Stimulated activated naive CD8-positive, alpha-beta T cell treated with anti-CD3 and anti-CD28 coated beads, Interleukin-15, amount 100 ng/mL, for 72 hours (primary cell): ENCODE measurements around the gene NFATC3.
A peak's percentile ranks its signal among the peaks of the same experiment; 100 is the strongest.

ENCODE experiments used
- ATAC-seq: fragments of 150-1000 bp; cut with Tn5 transposase; 2 replicates; pipeline ENCODE4 v1.10.0; 2021; ENCODE audit warnings: mild to moderate bottlenecking, moderate library complexity
- DNase-seq, 2 donors: peaks; one replicate each; pipeline ENCODE4 v3.0.0; 2021 to 2022
- H3K27ac Mint-ChIP-seq, 2 donors: one replicate each; pipeline ENCODE4 v1.8.0; 2022; ENCODE audit warnings: mild to moderate bottlenecking in 2 of 2, mixed read lengths in 2 of 2, moderate library complexity in 2 of 2
- H3K27me3 Mint-ChIP-seq: one replicate; pipeline ENCODE4 v1.8.0; 2022; ENCODE audit warnings: mixed read lengths
- H3K4me1 Mint-ChIP-seq: one replicate; pipeline ENCODE4 v1.8.0; 2022; ENCODE audit warnings: mild to moderate bottlenecking, mixed read lengths
- H3K4me3 Mint-ChIP-seq, 2 donors: one replicate each; pipeline ENCODE4 v1.8.0; 2022; ENCODE audit warnings: mild to moderate bottlenecking in 2 of 2, mixed read lengths in 2 of 2, moderate library complexity in 1 of 2
- H3K9me3 Mint-ChIP-seq, 2 donors: one replicate each; pipeline ENCODE4 v1.8.0; 2022; ENCODE audit warnings: mixed read lengths in 2 of 2

Gene NFATC3

DNA sequence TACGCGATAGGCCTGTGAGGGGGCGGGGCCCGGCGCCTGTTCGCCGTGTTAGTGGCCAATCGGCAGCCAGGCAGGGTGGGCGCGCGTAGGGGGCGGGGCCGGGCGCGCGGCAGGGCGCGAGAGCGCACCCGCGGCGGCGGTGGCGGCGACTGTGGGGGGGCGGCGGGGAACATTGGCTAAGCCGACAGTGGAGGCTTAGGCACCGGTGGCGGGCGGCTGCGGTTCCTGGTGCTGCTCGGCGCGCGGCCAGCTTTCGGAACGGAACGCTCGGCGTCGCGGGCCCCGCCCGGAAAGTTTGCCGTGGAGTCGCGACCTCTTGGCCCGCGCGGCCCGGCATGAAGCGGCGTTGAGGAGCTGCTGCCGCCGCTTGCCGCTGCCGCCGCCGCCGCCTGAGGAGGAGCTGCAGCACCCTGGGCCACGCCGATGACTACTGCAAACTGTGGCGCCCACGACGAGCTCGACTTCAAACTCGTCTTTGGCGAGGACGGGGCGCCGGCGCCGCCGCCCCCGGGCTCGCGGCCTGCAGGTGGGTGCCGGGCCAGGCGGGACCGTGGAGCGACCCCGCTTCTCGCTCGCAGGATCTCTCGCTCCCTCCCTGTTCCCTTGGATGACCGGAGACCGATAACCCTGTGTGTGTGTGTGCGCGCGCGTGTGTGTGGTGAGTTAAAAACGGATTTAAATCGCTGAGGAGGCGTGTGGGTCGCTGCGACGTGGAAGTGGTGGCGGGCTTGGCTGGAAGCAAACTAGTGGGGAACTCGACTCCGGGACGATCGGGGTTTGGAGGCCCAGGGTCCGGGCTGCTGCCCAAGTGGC lies at the start of gene NFATC3:
Gene NFATC3 (plus strand): TSS at position 112 of the 813 bp plus-strand sequence. CDS start 312 bp downstream, at position 424.
- Mint-ChIP-seq H3K4me1 (peaks cover 62% of the 10 kb centered on the region), H3K4me3 (peak within 1 kb of the TSS; percentile 89 to 90), H3K9me3 (no peaks in the 10 kb centered on the region), H3K27me3 (no peaks in the 10 kb centered on the region), H3K27ac (peak within 1 kb of the TSS; percentile 96)
- ATAC-seq (peak; percentile 75), DNase-seq (peak; percentile 98)

DNA sequence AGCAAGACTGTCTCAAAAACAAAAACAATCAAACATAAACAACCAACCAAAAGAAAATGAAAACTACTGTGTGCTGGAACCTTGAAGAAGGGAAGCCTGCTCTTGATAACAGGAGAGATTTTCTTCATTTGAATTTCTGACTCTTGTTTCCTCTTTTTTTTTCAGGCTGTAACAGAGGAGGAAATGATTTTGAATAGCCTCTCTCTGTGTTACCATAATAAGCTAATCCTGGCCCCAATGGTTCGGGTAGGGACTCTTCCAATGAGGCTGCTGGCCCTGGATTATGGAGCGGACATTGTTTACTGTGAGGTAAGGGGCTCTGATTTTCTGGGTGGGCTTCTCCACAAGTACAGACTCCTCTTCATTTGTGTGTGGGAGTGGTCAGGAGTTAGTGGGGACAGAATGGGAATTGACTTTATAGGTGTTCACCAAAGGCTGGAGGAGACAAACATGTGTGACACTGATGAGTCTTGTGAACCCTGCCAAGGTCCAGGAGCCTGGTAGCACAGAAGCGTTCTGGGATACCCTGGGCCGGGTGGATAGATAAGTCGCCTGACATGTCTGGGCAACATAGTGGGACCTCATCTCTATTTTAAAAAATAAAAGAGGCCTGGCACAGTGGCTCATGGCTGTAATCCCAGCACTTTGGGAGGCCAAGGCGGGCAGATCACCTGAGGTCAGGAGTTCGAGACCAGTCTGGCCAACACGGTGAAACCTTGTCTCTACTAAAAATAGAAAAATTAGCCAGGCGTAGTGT lies 47.2 kb upstream of the NFATC3 start:
- no peaks in the 10 kb centered on the region for H3K27me3 Mint-ChIP-seq
- ATAC-seq (no peak), DNase-seq (no peak)
- H3K4me3 Mint-ChIP-seq = no peak overlapping the region
- H3K4me1 Mint-ChIP-seq = peaks cover 19% of the 10 kb centered on the region
- no peaks in the 10 kb centered on the region for H3K9me3 Mint-ChIP-seq
- peak overlapping the region in 1 of 2 donors; percentile 24 for H3K27ac Mint-ChIP-seq

DNA sequence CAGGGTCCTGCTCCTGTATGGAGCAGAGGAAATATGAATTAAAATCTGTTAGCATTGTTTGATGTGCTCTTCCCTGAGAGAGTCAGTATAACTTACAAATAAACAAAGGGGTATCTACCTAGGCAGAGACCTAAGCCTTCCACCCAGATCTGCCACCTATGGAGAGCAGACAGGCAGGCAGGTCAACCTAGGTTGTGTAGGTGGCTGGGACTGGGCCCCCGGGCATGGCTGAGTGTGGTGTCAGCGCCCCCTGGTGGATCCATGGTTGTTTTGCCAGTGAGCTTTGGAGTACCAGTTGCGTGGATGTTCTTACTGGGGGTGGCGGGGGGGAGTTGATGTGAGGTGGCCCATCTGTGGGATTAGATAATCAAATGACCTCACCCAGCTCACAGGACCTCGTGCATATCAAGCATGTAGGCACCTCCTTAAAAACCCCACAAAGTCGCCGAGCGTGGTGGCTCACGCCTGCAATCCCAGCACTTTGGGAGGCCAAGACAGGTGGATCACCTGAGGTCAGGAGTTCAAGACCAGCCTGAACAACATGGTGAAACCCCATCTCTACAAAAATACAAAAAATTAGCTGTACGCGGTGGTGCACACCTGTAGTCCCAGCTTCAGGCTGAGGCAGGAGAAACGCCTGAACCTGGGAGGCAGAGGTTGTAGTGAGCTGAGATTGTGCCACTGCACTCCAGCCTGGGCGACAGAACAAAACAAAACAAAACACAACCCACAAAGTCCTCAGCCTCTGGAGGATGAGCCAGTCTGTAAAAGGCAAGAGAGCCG lies 44.5 kb upstream of the NFATC3 start:
- DNase-seq (peak; percentile 88 to 91), ATAC-seq (peak; percentile 100)
- no peaks in the 10 kb centered on the region for H3K27me3 Mint-ChIP-seq
- no peak overlapping the region for H3K4me3 Mint-ChIP-seq
- H3K9me3 Mint-ChIP-seq = no peaks in the 10 kb centered on the region
- H3K27ac Mint-ChIP-seq = no peak overlapping the region
- H3K4me1 Mint-ChIP-seq = peaks cover 19% of the 10 kb centered on the region

GRCh38 chr16:68041783-68042182 lies 43.4 kb upstream of the NFATC3 start:
- no peak overlapping the region for H3K4me3 Mint-ChIP-seq
- no peaks in the 10 kb centered on the region for H3K27me3 Mint-ChIP-seq
- H3K27ac Mint-ChIP-seq = no peak overlapping the region
- no peak for DNase-seq
- H3K4me1 Mint-ChIP-seq = peaks cover 15% of the 10 kb centered on the region
- no peaks in the 10 kb centered on the region for H3K9me3 Mint-ChIP-seq
- no peak for ATAC-seq

DNA sequence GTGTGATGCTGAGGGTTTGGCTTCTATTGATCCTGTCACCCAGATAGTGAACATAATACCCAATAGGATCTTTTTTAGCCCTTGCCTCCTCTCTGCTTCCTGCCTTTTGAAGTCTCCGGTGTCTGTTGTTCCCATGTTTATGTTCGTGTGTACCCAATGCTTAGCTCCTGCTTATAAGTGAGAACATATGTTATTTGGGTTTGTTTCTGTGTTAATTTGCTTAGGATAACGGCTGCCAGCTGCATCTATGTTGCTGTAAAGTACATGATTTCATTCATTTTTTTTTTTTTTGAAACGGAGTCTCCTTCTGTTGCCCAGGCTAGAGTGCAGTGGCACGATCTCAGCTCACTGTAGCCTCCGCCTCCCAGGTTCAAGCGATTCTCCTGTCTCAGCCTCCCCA lies 39.1 kb upstream of the NFATC3 start:
- no peaks in the 10 kb centered on the region for H3K4me1 Mint-ChIP-seq
- ATAC-seq (no peak), DNase-seq (no peak)
- no peaks in the 10 kb centered on the region for H3K27me3 Mint-ChIP-seq
- no peaks in the 10 kb centered on the region for H3K9me3 Mint-ChIP-seq
- H3K4me3 Mint-ChIP-seq = no peak overlapping the region
- H3K27ac Mint-ChIP-seq = peak overlapping the region in 1 of 2 donors; percentile 29

GRCh38 chr16:68047987-68048386 lies 37.2 kb upstream of the NFATC3 start:
- no peak overlapping the region for H3K27ac Mint-ChIP-seq
- no peaks in the 10 kb centered on the region for H3K4me1 Mint-ChIP-seq

GRCh38 chr16:68049449-68049848 lies 35.7 kb upstream of the NFATC3 start:
- ATAC-seq (no peak), DNase-seq (no peak)
- H3K27ac Mint-ChIP-seq = no peak overlapping the region
- H3K27me3 Mint-ChIP-seq = no peaks in the 10 kb centered on the region
- H3K4me1 Mint-ChIP-seq = no peaks in the 10 kb centered on the region
- H3K4me3 Mint-ChIP-seq = no peak overlapping the region
- H3K9me3 Mint-ChIP-seq = no peaks in the 10 kb centered on the region

More at GRCh38 chr16:68047987-68048386, 37.2 kb upstream of the NFATC3 start:
- no peak for ATAC-seq
- no peak for DNase-seq
- H3K4me3 Mint-ChIP-seq = no peak overlapping the region
- H3K9me3 Mint-ChIP-seq = no peaks in the 10 kb centered on the region
- no peaks in the 10 kb centered on the region for H3K27me3 Mint-ChIP-seq

DNA sequence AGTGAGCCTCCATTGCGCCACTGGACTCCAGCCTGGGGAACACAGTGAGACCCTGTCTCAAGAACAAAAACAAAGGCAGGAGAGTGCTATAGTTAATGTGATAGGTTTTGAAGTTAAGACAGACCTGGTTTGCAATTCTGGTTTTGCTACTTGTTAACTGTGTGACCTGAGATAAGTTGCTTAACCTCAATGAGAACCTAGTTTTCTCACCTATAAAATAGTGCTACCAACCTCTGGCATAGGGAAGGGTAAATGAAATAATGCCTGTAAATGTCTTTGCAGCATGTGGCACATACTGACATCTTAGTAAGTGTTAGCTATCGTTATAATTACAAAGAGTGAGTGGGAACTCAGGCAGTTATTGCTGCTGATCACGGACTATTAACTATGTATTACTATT lies 29.8 kb upstream of the NFATC3 start:
- Mint-ChIP-seq H3K27ac (no peak overlapping the region), H3K4me1 (peaks cover 21% of the 10 kb centered on the region), H3K27me3 (no peaks in the 10 kb centered on the region), H3K4me3 (no peak overlapping the region), H3K9me3 (no peaks in the 10 kb centered on the region)
- DNase-seq (no peak), ATAC-seq (no peak)

GRCh38 chr16:68059804-68060203 lies 25.4 kb upstream of the NFATC3 start:
- Mint-ChIP-seq H3K4me3 (peak overlapping the region; percentile 39 to 43), H3K9me3 (no peaks in the 10 kb centered on the region), H3K4me1 (peaks cover 61% of the 10 kb centered on the region), H3K27ac (peak overlapping the region; percentile 14 to 85), H3K27me3 (no peaks in the 10 kb centered on the region)
- DNase-seq (peak in 1 of 2 donors; percentile 45), ATAC-seq (peak; percentile 52)

GRCh38 chr16:68061396-68061795 lies 23.8 kb upstream of the NFATC3 start:
- Mint-ChIP-seq H3K9me3 (no peaks in the 10 kb centered on the region), H3K27ac (peak overlapping the region in 1 of 2 donors; percentile 6), H3K27me3 (no peaks in the 10 kb centered on the region), H3K4me3 (no peak overlapping the region), H3K4me1 (peaks cover 71% of the 10 kb centered on the region)
- ATAC-seq (no peak), DNase-seq (no peak)

DNA sequence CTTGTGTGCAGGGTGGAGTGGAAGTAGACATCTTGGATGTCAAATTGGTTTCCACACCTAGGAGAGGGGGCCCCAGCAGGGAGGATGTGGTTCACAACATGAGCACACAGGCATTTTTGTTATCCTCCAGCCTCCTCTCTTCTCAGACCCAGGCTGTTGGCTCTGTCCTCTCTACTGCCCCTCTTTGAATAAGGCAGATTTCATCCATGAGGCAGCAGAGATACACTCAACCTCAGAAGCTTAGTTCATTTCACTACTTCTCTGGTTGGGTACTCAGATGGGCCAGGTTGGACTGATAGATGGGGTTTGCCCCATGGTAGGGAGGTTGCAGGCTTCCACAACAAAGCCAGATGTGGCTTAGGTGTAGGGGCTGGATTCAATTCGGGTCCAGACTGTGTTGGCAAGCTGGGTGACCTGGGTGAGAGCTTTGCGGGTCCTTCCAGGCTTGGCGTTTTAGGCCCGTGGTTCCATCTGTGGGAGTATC lies 22.2 kb upstream of the NFATC3 start:
- peak overlapping the region; percentile 69 to 85 for H3K27ac Mint-ChIP-seq
- H3K4me3 Mint-ChIP-seq = peak overlapping the region; percentile 68 to 72
- H3K4me1 Mint-ChIP-seq = peaks cover 79% of the 10 kb centered on the region
- no peaks in the 10 kb centered on the region for H3K9me3 Mint-ChIP-seq
- peak; percentile 95 for ATAC-seq
- peak in 1 of 2 donors; percentile 74 for DNase-seq
- no peaks in the 10 kb centered on the region for H3K27me3 Mint-ChIP-seq

DNA sequence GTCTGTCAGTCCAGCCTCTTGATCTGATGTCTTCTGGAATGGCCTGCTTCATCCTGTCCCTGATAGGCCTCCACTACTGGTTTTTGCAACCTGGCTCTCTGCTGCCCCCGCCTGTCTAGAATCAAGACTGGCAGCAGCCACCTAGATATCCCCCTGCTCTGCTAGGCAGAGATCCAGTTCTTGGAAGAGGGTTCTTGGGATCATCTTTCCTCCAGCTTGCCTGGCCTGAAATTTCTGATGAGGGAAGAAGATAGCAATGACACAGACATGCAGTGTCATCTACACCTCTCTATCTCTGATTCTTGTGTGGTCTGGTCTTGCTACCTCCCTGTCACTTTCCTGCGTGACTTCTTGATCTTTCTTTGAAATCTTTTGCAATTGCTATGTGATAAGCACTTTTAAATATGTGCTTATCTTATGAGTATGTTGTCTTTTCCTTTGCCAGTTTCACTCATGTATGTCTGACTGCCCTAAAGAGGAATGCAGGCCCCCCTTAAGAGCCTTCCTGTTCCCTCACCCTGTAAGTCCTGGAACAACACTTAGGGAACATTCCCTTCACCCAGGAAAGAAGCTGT lies 20.3 kb upstream of the NFATC3 start:
- peaks cover 78% of the 10 kb centered on the region for H3K4me1 Mint-ChIP-seq
- DNase-seq (peak; percentile 65 to 76), ATAC-seq (peak; percentile 56)
- no peak overlapping the region for H3K4me3 Mint-ChIP-seq
- H3K9me3 Mint-ChIP-seq = no peaks in the 10 kb centered on the region
- H3K27ac Mint-ChIP-seq = peak overlapping the region in 1 of 2 donors; percentile 13
- H3K27me3 Mint-ChIP-seq = no peaks in the 10 kb centered on the region

DNA sequence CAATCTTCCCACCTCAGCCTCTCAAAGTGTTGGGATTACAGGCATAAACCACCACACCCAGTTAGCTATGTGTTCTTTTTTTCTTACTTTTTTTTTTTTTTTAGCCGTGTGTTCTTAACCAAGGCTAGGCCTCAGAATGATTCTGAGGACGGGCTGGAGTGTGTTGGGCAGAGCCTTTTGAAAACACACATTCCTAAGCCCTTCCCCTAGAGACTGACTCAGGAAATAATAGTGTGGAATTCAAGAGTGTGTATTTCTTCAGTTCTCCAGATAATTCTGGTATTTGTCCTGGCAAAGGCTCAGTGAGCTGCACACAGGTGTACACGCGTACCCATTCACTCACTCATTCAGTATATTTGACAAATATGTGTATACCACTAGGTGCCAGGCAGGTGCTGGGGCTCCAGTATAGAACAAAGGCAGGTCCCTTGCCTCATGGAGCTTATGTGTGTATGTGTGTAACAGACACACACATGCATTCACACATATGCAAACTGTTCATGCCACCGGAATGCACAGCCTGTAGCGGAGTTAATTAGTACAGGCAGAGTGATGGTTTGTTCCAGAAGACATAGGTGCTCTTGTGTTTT lies 19.4 kb upstream of the NFATC3 start:
- ATAC-seq (no peak), DNase-seq (no peak)
- Mint-ChIP-seq H3K4me3 (no peak overlapping the region), H3K9me3 (no peaks in the 10 kb centered on the region), H3K4me1 (peaks cover 80% of the 10 kb centered on the region), H3K27ac (peak overlapping the region in 1 of 2 donors; percentile 12), H3K27me3 (no peaks in the 10 kb centered on the region)

DNA sequence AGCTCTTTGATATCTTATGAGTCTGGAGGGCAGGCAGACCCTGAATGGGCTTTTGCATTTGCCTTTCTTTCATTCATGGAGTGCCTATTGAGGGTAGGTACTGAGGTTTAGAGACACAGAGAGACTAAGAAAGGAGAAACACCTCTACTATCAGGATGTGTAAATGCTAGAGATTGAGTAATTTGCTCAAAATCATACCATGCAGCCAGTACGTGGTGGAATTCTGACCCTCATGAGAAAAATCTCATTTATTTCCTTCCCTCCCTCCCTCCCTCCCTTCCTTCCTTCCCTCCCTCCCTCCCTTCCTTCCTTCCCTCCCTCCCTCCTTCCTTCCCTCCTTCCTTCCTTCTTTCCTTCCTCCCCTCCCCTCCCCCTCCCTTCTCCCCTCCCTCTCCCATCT lies 18.4 kb upstream of the NFATC3 start:
- no peak for ATAC-seq
- Mint-ChIP-seq H3K27me3 (no peaks in the 10 kb centered on the region), H3K27ac (no peak overlapping the region), H3K9me3 (no peaks in the 10 kb centered on the region), H3K4me1 (peaks cover 80% of the 10 kb centered on the region), H3K4me3 (no peak overlapping the region)
- no peak for DNase-seq

GRCh38 chr16:68068926-68069325 lies 16.2 kb upstream of the NFATC3 start:
- Mint-ChIP-seq H3K27me3 (no peaks in the 10 kb centered on the region), H3K4me1 (peaks cover 80% of the 10 kb centered on the region), H3K27ac (no peak overlapping the region), H3K4me3 (no peak overlapping the region), H3K9me3 (no peaks in the 10 kb centered on the region)
- ATAC-seq (no peak), DNase-seq (no peak)
